ENCODE results near the gene ALG2. TPM values are rescaled to one million over a fixed set of nuclear protein-coding genes. Genes with fewer than 3 reads are reported as not detected.

Gene ALG2, protein sequence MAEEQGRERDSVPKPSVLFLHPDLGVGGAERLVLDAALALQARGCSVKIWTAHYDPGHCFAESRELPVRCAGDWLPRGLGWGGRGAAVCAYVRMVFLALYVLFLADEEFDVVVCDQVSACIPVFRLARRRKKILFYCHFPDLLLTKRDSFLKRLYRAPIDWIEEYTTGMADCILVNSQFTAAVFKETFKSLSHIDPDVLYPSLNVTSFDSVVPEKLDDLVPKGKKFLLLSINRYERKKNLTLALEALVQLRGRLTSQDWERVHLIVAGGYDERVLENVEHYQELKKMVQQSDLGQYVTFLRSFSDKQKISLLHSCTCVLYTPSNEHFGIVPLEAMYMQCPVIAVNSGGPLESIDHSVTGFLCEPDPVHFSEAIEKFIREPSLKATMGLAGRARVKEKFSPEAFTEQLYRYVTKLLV
- 25.7 TPM for polyA plus RNA-seq (2012; ENCODE audit: low read depth, missing spikeins)

DNA sequence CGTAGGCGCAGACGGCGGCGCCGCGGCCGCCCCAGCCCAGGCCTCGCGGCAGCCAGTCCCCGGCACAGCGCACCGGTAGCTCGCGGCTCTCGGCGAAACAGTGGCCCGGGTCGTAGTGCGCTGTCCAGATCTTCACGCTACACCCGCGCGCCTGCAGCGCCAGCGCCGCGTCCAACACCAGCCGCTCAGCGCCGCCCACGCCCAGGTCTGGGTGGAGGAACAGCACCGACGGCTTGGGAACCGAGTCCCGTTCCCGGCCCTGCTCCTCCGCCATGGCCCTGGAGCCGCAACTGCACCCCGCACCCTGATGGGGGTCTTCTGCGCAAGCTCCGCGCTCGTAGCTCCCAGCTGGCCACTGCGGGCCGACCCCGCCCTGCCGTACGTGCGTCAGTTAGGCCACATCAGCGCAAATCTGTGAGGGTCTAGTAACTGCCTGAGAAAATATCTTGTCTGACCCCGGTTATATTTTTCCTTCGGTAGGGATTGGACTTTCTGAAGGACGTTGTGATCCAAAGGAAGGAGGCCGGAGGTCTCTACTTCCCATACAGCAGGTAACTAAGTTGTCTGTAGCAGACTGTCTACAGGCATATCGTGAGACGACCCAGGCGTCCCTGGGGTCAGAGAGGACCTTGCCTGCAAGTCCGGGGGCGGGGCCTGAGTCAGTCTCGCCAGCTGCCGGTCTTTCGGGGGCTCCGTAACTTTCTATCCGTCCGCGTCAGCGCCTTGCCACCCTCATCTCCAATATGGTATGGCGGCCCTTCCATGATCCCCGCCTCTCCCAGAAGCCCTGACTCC lies at the start of gene ALG2, which contains the start of gene SEC61B:
Gene ALG2, minus strand, starts transcription at position 322 of the 795 bp plus-strand sequence. Its CDS starts 48 bp downstream, at position 274.
Gene SEC61B, plus strand, starts transcription at position 662 of the 795 bp plus-strand sequence. Its CDS starts 82 bp downstream, at position 744.
- TF ChIP-seq POU2F2 (IDR thresholded peaks at IDR 0.05; ENCODE audit: low read depth, low read length) (peak; percentile 14), TAF1 (IDR thresholded peaks at IDR 0.05; ENCODE audit: low read depth, low read length) (peak; percentile 91), POLR2A (IDR thresholded peaks at IDR 0.05; ENCODE audit: low read depth, low read length) (peak; percentile 90), POLR2AphosphoS5 (IDR thresholded peaks at IDR 0.05; ENCODE audit: low read depth, low read length) (peak; percentile 97), SPI1 (IDR thresholded peaks at IDR 0.05; ENCODE audit: low read depth, low read length) (no peak), PAX5 (IDR thresholded peaks at IDR 0.05; ENCODE audit: insufficient read depth, low read length, severe bottlenecking) (no peak)
- peak; percentile 98 for FAIRE-seq
- DNase-seq (ENCODE audit: insufficient read length, low spot score), result peak; percentile 92

DNA sequence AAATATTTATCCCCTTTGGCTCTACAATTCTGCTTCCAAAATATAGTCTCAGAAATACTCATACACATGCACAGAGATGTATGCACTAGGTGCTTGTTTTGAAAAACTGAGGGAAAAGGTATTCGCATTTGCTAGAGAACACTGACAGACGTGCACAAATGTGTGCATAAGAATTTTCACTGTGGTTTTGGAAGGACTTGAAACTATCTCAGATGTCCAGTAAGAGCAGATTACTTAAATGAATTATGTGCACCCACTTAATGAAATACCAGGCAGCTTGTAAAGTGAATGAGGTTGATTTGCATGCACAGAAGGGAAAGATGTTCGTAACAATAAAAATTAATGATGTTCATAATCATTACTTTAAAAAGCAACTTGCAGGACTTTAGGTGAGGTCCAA lies 48.7 kb upstream of the ALG2 start:
- FAIRE-seq (no peak), DNase-seq (ENCODE audit: insufficient read length, low spot score) (no peak)
- TF ChIP-seq PAX5 (IDR thresholded peaks at IDR 0.05; ENCODE audit: insufficient read depth, low read length, severe bottlenecking), result no peak
- TF ChIP-seq TAF1 (IDR thresholded peaks at IDR 0.05; ENCODE audit: low read depth, low read length), result no peak
- TF ChIP-seq SPI1 (IDR thresholded peaks at IDR 0.05; ENCODE audit: low read depth, low read length), result no peak
- TF ChIP-seq POLR2AphosphoS5 (IDR thresholded peaks at IDR 0.05; ENCODE audit: low read depth, low read length), result no peak
- no peak for TF ChIP-seq POU2F2 (IDR thresholded peaks at IDR 0.05; ENCODE audit: low read depth, low read length)
- TF ChIP-seq POLR2A (IDR thresholded peaks at IDR 0.05; ENCODE audit: low read depth, low read length), result no peak

DNA sequence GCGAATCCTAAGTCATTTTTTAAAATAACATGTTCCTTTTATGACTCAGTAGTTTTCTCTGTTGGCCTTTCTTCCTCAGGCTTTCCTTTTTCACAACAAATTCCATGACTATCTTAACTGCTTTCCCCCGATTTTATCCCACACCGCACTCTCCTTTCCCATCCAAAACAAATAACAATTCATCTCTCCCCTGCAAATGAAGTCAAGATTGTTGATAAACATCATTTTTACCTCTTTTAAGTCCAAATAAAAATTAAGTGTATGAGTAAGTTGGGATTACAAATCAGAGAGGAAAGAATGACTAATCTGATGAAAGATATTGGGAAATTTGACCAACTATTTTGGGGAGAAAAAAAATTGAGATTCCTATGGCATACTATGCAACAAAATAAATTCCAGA lies 47.7 kb upstream of the ALG2 start:
- FAIRE-seq, result no peak
- TF ChIP-seq POLR2A (IDR thresholded peaks at IDR 0.05; ENCODE audit: low read depth, low read length), result no peak
- TF ChIP-seq POU2F2 (IDR thresholded peaks at IDR 0.05; ENCODE audit: low read depth, low read length), result no peak
- no peak for TF ChIP-seq POLR2AphosphoS5 (IDR thresholded peaks at IDR 0.05; ENCODE audit: low read depth, low read length)
- no peak for TF ChIP-seq PAX5 (IDR thresholded peaks at IDR 0.05; ENCODE audit: insufficient read depth, low read length, severe bottlenecking)
- TF ChIP-seq TAF1 (IDR thresholded peaks at IDR 0.05; ENCODE audit: low read depth, low read length), result no peak
- TF ChIP-seq SPI1 (IDR thresholded peaks at IDR 0.05; ENCODE audit: low read depth, low read length), result no peak
- DNase-seq (ENCODE audit: insufficient read length, low spot score), result no peak

DNA sequence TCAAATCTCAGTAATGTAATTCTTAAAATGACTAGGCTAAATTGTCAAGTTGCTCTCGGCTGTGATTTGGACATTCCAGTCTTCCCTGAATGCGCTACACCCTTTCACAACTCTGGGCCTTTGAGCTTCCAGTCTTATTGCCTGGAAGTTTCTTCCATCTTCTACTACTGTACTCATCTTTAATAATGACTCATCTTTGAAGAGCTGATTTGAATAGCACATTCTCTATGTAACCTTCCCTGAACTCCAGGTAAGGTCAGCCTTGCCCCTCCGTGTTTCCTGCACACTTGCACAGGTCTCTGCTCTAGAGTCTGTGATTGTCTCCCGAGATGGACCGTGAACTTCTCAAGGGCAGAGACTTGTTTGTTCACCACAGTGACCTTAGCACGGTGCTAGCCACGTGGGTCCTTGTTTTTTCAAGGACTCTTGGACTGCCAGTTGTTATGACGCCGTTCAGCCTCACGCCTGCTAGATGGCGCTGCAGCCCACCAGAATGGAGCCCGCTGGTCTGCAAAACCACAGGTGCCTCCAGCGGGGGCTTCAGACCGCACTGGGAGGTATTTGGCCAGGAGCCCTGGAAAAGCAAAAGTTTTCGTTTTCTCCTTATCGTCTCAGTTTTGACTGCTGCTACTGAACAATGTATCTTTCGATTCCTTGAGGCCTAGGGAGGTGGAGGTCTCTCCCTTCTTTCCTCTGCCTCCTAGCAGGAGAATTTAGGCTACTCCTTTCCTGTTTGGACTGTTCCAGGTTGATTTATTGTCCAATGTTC lies 44.7 kb upstream of the ALG2 start:
- FAIRE-seq (peak; percentile 85), DNase-seq (ENCODE audit: insufficient read length, low spot score) (no peak)
- TF ChIP-seq TAF1 (IDR thresholded peaks at IDR 0.05; ENCODE audit: low read depth, low read length) (no peak), POLR2AphosphoS5 (IDR thresholded peaks at IDR 0.05; ENCODE audit: low read depth, low read length) (no peak), POLR2A (IDR thresholded peaks at IDR 0.05; ENCODE audit: low read depth, low read length) (no peak), POU2F2 (IDR thresholded peaks at IDR 0.05; ENCODE audit: low read depth, low read length) (no peak; the same call in 1 of the 2 replicates), PAX5 (IDR thresholded peaks at IDR 0.05; ENCODE audit: insufficient read depth, low read length, severe bottlenecking) (peak; percentile 52), SPI1 (IDR thresholded peaks at IDR 0.05; ENCODE audit: low read depth, low read length) (no peak)

DNA sequence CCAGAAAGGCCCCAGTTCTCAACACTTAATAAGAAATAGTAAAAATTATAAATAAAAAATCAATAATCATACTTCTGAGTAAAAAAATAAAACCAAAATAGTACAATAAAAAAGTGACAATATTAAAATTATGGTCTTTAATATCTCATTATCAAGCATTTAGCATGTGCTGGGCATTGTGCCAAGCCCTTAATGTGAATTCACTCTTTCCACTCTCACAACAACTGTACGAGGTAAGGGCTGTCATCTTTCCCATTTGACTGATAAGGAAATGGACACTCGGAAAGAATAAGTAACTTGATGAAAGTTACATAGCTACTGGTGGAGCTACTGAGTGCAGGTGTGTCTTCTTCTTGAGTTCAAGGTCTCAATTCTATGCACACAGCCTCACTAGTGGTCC lies 43.9 kb upstream of the ALG2 start:
- no peak for FAIRE-seq
- DNase-seq (ENCODE audit: insufficient read length, low spot score), result no peak
- TF ChIP-seq POU2F2 (IDR thresholded peaks at IDR 0.05; ENCODE audit: low read depth, low read length), result no peak

DNA sequence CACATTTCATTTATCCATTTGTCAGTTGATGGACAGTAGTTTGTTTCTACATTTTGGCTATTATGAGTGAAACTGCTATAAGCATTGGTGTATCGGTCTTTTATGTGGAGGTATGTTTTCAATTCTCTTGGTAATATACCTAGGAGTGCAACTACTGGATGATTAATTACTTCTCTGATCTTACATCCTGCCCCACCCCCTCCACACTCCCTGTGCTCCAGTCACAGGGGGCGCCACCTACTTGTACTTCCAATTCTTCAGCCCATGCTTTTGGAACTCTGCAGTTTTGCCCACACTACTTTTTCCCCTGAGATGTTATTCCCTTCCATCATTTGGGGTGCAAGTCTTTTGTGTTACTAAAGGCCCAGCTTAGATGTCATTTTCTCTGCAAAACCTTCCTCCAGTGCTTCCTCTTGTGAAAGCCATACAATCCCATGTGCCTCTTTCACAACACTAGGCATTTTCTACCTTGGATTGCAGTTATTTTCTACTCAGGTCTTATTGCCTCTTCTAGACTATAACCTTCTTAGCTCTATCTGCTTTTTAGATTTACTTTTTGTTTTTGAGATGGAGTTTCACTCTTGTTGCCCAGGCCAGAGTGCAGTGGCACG lies 42.4 kb upstream of the ALG2 start:
- no peak for FAIRE-seq
- TF ChIP-seq SPI1 (IDR thresholded peaks at IDR 0.05; ENCODE audit: low read depth, low read length), result no peak
- TF ChIP-seq POU2F2 (IDR thresholded peaks at IDR 0.05; ENCODE audit: low read depth, low read length), result no peak
- no peak for TF ChIP-seq POLR2A (IDR thresholded peaks at IDR 0.05; ENCODE audit: low read depth, low read length)
- no peak for TF ChIP-seq POLR2AphosphoS5 (IDR thresholded peaks at IDR 0.05; ENCODE audit: low read depth, low read length)
- no peak for TF ChIP-seq PAX5 (IDR thresholded peaks at IDR 0.05; ENCODE audit: insufficient read depth, low read length, severe bottlenecking)
- TF ChIP-seq TAF1 (IDR thresholded peaks at IDR 0.05; ENCODE audit: low read depth, low read length), result no peak

DNA sequence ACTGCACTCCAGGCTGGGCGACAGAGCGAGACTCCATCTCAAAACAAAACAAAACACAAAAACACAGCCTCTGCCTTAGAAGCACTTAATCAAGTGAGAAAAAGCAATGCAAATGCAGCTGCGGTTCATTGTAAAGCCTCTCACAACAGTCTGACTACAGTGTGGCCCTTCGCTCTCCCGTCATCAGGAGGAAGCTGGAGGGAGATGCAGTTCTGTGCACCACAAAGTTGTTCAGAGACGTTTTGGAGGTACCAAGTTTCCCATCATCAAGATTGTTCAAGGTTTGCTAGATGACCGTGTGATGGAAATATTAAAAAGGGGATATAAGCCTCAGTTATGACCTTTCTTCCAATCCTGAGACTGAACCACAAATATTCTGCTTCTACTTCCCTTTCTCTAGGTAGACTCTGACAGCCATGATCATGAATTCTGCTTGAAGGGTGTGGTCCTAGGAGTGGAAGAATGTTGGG lies 41.2 kb upstream of the ALG2 start:
- FAIRE-seq (peak; percentile 72), DNase-seq (ENCODE audit: insufficient read length, low spot score) (no peak)
- TF ChIP-seq POLR2A (IDR thresholded peaks at IDR 0.05; ENCODE audit: low read depth, low read length) (no peak), POU2F2 (IDR thresholded peaks at IDR 0.05; ENCODE audit: low read depth, low read length) (peak; percentile 86), PAX5 (IDR thresholded peaks at IDR 0.05; ENCODE audit: insufficient read depth, low read length, severe bottlenecking) (no peak), TAF1 (IDR thresholded peaks at IDR 0.05; ENCODE audit: low read depth, low read length) (no peak), POLR2AphosphoS5 (IDR thresholded peaks at IDR 0.05; ENCODE audit: low read depth, low read length) (no peak), SPI1 (IDR thresholded peaks at IDR 0.05; ENCODE audit: low read depth, low read length) (no peak)

More for the DNA sequence above, 42.4 kb upstream of the ALG2 start:
- no peak for DNase-seq (ENCODE audit: insufficient read length, low spot score)

DNA sequence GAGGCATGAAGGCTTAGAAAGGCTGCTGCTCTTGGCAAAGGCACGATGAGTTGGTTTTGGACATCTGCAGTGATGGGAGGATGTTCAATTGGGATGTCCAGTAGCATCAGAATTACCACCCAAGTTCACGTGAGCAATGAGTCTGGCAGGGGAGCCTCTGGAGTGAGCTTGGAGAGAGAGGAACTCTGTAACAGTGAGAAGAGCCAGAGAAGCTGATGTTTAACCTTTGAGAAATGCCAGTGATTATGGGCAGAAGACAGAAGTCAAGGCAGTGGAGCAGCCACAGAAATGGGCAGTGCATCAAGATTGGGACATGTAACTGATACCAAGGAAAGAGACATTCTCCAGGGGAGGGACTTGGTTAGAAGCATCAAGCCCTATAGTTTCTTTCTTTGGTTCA lies 40.2 kb upstream of the ALG2 start:
- TF ChIP-seq TAF1 (IDR thresholded peaks at IDR 0.05; ENCODE audit: low read depth, low read length) (no peak), PAX5 (IDR thresholded peaks at IDR 0.05; ENCODE audit: insufficient read depth, low read length, severe bottlenecking) (no peak), POU2F2 (IDR thresholded peaks at IDR 0.05; ENCODE audit: low read depth, low read length) (no peak), SPI1 (IDR thresholded peaks at IDR 0.05; ENCODE audit: low read depth, low read length) (no peak)
- FAIRE-seq (no peak), DNase-seq (ENCODE audit: insufficient read length, low spot score) (no peak)
